Right lobe of liver (tissue), 4 donors: ENCODE results near the gene BASP1.

Experiments used
- POLR2A ChIP-seq: fragments of 450-650 bp; IDR thresholded peaks from one replicate; pipeline ENCODE4 v1.6.1; 2017; ENCODE audit warnings: antibody characterized with exemption, mild to moderate bottlenecking
- TF ChIP-seq, protein P1 (sequence below), 4 donors: fragments of 200-600 bp in 3 of 4; fragments of 450-650 bp in 1 of 4; IDR thresholded peaks; one replicate each; pipeline versions ENCODE4 v1.5.1 to v1.8.0; 2016 to 2022; ENCODE audit warnings: antibody characterized with exemption in 4 of 4, mild to moderate bottlenecking in 2 of 4
- donor health status: DM: no; HTN: no; CAD: no.
- donor health status: DM: no; HTN: no; CAD: no.
- donor health status: DM: no; HTN: yes; CAD: no.

- TF ChIP-seq, protein P1, sequence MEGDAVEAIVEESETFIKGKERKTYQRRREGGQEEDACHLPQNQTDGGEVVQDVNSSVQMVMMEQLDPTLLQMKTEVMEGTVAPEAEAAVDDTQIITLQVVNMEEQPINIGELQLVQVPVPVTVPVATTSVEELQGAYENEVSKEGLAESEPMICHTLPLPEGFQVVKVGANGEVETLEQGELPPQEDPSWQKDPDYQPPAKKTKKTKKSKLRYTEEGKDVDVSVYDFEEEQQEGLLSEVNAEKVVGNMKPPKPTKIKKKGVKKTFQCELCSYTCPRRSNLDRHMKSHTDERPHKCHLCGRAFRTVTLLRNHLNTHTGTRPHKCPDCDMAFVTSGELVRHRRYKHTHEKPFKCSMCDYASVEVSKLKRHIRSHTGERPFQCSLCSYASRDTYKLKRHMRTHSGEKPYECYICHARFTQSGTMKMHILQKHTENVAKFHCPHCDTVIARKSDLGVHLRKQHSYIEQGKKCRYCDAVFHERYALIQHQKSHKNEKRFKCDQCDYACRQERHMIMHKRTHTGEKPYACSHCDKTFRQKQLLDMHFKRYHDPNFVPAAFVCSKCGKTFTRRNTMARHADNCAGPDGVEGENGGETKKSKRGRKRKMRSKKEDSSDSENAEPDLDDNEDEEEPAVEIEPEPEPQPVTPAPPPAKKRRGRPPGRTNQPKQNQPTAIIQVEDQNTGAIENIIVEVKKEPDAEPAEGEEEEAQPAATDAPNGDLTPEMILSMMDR (IDR thresholded peaks at IDR 0.05): no peak
- TF ChIP-seq POLR2A: no peak
These were observed 22.5 kb downstream of the BASP1 start for GRCh38 chr5:17239953-17240352.
